ENCODE measurements around the gene CTSE. TPM values are rescaled to one million over a fixed set of nuclear protein-coding genes. Genes with fewer than 3 reads are reported as not detected.

The CTSE gene
- total and polyA plus RNA-seq, 2 of the 4 experiments (the other 2 are of a cell fraction), result not detected

GRCh38 chr1:205985330-205986005, 38.2 kb downstream of the CTSE start:
- 79% methylated on average over 3 of the region's 9 CpGs; no CpG with 5 or more reads in 1 of the 2 experiments for WGBS, 2 experiments (ENCODE audit: extremely low coverage in 2 of 2, insufficient read length in 1 of 2)
- no peak for DNase-seq
- ChIA-PET POLR2A (ENCODE audit: unreplicated experiment) (no interaction called here), CTCF (interaction anchor here (1.0 to 4.3 kb wide), 4 partner anchors 8 to 193 kb away, joined by 3 to 34 read pairs (median 12); partner anchors contain the start of gene RAB7B)
- Histone ChIP-seq H3K9ac (ENCODE audit: low read depth, low read length) (no peak overlapping the region), H2BK120ac (ENCODE audit: low read depth, low read length) (no peak overlapping the region), H3K4ac (ENCODE audit: low read depth, low read length) (no peak overlapping the region), H3K36me3 (ENCODE audit: control insufficient read depth, insufficient read depth, low read length) (no peaks in the 10 kb centered on the region; the same call in 1 of the 2 replicates), H4K5ac (ENCODE audit: low read depth, low read length) (no peak overlapping the region), H3K27ac (ENCODE audit: insufficient read depth, low read length) (no peak overlapping the region), H2BK5ac (ENCODE audit: low read depth, low read length, poor library complexity, severe bottlenecking) (no peak overlapping the region), H3K4me1 (ENCODE audit: control insufficient read depth, insufficient read depth, low read length) (no peaks in the 10 kb centered on the region), H2BK20ac (ENCODE audit: low read depth, low read length) (no peak overlapping the region), H3K23ac (ENCODE audit: low read depth, low read length) (no peak overlapping the region), H2BK15ac (ENCODE audit: low read depth, low read length) (no peak overlapping the region), H3K4me2 (ENCODE audit: low read depth, low read length) (no peak overlapping the region), H4K8ac (ENCODE audit: low read depth in 2 of 2, low read length in 2 of 2) (no peak overlapping the region), H3K14ac (replicated peaks; ENCODE audit: low read depth, low read length) (no peak overlapping the region), H3K27me3 (ENCODE audit: control insufficient read depth, insufficient read depth, low read length) (no peaks in the 10 kb centered on the region), H3K4me3 (ENCODE audit: insufficient read depth, low read depth, low read length) (no peak overlapping the region), H2AK9ac (replicated peaks; ENCODE audit: low read depth, low read length, poor library complexity) (no peak overlapping the region), H2AFZ (replicated peaks; ENCODE audit: low read length, poor library complexity) (no peak overlapping the region), H3K9me1 (ENCODE audit: insufficient read depth, low read length) (no peaks in the 10 kb centered on the region), H3K9me3 (ENCODE audit: control insufficient read depth, insufficient read depth, low read length) (no peaks in the 10 kb centered on the region), H4K20me1 (ENCODE audit: insufficient read depth, low read length) (no peaks in the 10 kb centered on the region), H4K91ac (ENCODE audit: insufficient read depth, low read depth, low read length) (no peak overlapping the region), H2AK5ac (ENCODE audit: low read depth, low read length) (no peak overlapping the region), H3K79me1 (ENCODE audit: low read depth in 1 of 2, low read length in 2 of 2) (no peaks in the 10 kb centered on the region), H3K56ac (ENCODE audit: extremely low read depth, insufficient read depth, low read length) (no peak overlapping the region), H3K18ac (ENCODE audit: low read depth, low read length) (no peak overlapping the region)
- in situ Hi-C loops (cut with MboI; ENCODE audit: low sequenced_read_pairs), result loop anchor here (10.0 kb wide), 1 partner anchor 331 kb away; no protein-coding TSS in a partner anchor
- intact Hi-C loops (cut with micrococcal nuclease), result no loop called here
- TF ChIP-seq MXI1 (IDR thresholded peaks at IDR 0.05; ENCODE audit: borderline replicate concordance, low read depth, low read length), result no peak
- no peak for TF ChIP-seq RFX5 (IDR thresholded peaks at IDR 0.05; ENCODE audit: low read depth, low read length)
- TF ChIP-seq RCOR1 (IDR thresholded peaks at IDR 0.05; ENCODE audit: insufficient replicate concordance, low read length), result no peak
- TF ChIP-seq FOS (IDR thresholded peaks at IDR 0.05; ENCODE audit: low read depth, low read length), result no peak
- no peak for TF ChIP-seq SMC3 (IDR thresholded peaks at IDR 0.05; ENCODE audit: low read depth, low read length)
- TF ChIP-seq CHD1 (IDR thresholded peaks at IDR 0.05; ENCODE audit: low read depth, low read length), result no peak
- TF ChIP-seq NFE2L2 (IDR thresholded peaks at IDR 0.05; ENCODE audit: low read depth, low read length), result no peak
- TF ChIP-seq POLR2A (IDR thresholded peaks at IDR 0.05; ENCODE audit: low read depth, low read length), result no peak
- TF ChIP-seq, protein P1, sequence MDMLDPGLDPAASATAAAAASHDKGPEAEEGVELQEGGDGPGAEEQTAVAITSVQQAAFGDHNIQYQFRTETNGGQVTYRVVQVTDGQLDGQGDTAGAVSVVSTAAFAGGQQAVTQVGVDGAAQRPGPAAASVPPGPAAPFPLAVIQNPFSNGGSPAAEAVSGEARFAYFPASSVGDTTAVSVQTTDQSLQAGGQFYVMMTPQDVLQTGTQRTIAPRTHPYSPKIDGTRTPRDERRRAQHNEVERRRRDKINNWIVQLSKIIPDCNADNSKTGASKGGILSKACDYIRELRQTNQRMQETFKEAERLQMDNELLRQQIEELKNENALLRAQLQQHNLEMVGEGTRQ (IDR thresholded peaks at IDR 0.05; ENCODE audit: low read depth, low read length), result no peak
- TF ChIP-seq ELK1 (IDR thresholded peaks at IDR 0.05; ENCODE audit: borderline replicate concordance, low read depth, low read length), result no peak
- no peak for TF ChIP-seq MAZ (IDR thresholded peaks at IDR 0.05; ENCODE audit: borderline replicate concordance, low read depth, low read length)
- TF ChIP-seq MAFK (IDR thresholded peaks at IDR 0.05; ENCODE audit: low read depth, low read length), result no peak
- TF ChIP-seq, protein P2, sequence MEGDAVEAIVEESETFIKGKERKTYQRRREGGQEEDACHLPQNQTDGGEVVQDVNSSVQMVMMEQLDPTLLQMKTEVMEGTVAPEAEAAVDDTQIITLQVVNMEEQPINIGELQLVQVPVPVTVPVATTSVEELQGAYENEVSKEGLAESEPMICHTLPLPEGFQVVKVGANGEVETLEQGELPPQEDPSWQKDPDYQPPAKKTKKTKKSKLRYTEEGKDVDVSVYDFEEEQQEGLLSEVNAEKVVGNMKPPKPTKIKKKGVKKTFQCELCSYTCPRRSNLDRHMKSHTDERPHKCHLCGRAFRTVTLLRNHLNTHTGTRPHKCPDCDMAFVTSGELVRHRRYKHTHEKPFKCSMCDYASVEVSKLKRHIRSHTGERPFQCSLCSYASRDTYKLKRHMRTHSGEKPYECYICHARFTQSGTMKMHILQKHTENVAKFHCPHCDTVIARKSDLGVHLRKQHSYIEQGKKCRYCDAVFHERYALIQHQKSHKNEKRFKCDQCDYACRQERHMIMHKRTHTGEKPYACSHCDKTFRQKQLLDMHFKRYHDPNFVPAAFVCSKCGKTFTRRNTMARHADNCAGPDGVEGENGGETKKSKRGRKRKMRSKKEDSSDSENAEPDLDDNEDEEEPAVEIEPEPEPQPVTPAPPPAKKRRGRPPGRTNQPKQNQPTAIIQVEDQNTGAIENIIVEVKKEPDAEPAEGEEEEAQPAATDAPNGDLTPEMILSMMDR (conservative IDR thresholded peaks at IDR 0.05; ENCODE audit: low read depth, low read length), result no peak
- no peak for TF ChIP-seq CEBPB (IDR thresholded peaks at IDR 0.05; ENCODE audit: low read depth, low read length)
- TF ChIP-seq RAD21 (IDR thresholded peaks at IDR 0.05; ENCODE audit: low read length), result no peak
- TF ChIP-seq BHLHE40 (IDR thresholded peaks at IDR 0.05; ENCODE audit: low read depth, low read length), result no peak
- BruUV-seq (replicated peaks), result no TSS peak
- ATAC-seq (ENCODE audit: low read depth), result no peak
- dilution Hi-C loops (cut with HindIII; ENCODE audit: low sequenced_read_pairs, unreplicated experiment), result no loop called here
